ENCODE data around the gene ENTREP3.

ENTREP3 gene

DNA sequence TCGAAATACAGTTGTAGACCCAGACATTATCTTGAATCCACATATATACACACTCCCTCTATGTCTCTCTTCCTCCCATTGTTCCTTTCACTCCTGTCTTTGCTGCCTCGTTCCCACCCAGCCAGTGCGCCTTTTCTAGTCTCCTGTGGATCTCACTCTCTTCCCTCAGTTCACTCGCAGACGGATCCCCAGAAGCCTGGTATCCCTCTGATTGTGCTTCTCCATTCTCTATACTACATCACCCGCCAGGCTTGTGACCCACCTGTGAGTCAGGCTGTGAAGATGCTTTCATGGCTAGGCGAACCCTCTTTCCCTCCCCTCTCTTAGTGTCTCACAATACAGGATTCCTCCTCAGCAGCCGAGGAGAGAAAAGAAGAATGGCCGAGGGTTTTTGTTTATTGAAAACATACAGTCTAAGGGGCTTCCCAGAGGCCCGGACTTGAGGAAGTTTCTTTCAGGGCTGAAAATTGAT is 23.4 kb upstream of the ENTREP3 start:
- FAIRE-seq (no peak), DNase-seq (ENCODE audit: low spot score) (no peak)

GRCh38 chr1:155277902-155278688 is 22.8 kb upstream of the ENTREP3 start:
- no peak for FAIRE-seq

GRCh38 chr1:155277070-155277901 is 22.0 kb upstream of the ENTREP3 start, which contains the start of gene HCN3:
HCN3 (plus strand) TSS chr1:155277463; CDS start chr1:155277591, 128 bp downstream.
- no peak for FAIRE-seq

More at GRCh38 chr1:155277902-155278688, 22.8 kb upstream of the ENTREP3 start:
- peak; percentile 7 for DNase-seq (ENCODE audit: low spot score)

DNA sequence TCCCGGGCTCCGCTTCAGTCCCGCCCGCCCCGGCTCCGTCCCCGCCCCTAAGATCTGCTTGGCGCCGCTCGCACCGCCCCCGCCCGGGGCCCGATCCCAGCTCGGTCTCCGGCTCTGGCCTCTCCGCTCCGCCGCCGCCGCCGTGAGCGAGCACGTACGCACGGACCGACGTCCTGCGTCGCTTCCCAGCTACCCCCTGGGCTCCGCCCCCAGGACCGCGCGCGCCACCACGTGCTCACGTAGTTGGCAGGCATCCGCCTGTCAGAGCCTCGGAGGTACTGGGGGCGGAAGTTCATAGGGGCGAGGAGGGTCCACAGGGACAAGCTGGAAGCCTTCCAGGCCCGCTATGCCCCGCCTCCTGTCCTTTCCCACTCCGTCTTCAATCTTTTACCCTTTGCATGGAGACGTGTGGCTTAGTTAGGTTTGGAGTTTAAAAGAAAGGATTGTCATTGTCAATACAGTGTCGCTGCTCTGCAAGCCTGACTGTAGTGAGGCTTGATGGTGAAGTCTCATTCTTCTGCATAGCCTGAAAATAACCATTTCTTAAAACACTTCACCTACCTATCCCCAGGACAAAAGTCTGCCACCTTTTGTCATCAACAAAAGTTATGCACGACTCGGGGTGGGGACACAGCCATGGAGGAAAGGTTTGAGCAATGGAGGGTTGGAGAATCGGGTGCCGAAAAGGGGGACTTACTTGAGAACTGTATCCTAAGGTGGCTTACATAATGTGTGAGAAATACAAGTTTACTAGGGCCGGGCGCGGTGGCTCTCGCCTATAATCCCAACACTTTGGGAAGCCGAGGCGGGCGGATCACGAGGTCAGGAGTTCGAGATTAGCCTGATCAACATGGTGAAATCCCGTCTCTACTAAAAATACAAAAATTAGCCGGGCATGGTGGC is 18.3 kb upstream of the ENTREP3 start, which contains the start of gene CLK2:
Gene CLK2, minus strand, starts transcription at position 162 of the 903 bp plus-strand sequence. CDS start 2,527 bp downstream, outside the sequence.
- peak; percentile 57 for FAIRE-seq
- peak; percentile 91 for DNase-seq (ENCODE audit: low spot score)

More at GRCh38 chr1:155277070-155277901, 22.0 kb upstream of the ENTREP3 start, which contains the start of gene HCN3:
- peak; percentile 90 for DNase-seq (ENCODE audit: low spot score)

GRCh38 chr1:155272466-155273342 is 17.4 kb upstream of the ENTREP3 start:
- FAIRE-seq (no peak), DNase-seq (ENCODE audit: low spot score) (peak; percentile 29)

DNA sequence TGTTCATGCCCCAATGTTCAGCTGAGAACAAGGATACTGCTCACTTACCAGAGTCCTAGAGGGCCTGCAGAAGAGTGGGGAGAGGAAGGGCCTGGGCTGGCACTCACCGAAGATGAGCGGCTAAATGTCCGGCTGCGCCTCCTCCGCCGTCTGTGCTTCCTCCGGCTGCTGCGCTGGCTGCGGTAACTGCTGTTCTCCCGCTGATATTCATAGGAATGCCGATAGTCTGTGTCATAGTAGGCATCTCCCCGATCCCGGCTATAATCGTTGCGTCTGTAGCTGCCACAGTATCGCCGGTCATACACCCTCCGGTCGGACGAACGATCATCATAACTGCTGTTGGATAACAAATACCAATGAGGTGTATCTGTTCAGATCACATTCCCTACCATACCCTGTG is 14.1 kb upstream of the ENTREP3 start:
- DNase-seq (ENCODE audit: low spot score) (no peak), FAIRE-seq (no peak)

DNA sequence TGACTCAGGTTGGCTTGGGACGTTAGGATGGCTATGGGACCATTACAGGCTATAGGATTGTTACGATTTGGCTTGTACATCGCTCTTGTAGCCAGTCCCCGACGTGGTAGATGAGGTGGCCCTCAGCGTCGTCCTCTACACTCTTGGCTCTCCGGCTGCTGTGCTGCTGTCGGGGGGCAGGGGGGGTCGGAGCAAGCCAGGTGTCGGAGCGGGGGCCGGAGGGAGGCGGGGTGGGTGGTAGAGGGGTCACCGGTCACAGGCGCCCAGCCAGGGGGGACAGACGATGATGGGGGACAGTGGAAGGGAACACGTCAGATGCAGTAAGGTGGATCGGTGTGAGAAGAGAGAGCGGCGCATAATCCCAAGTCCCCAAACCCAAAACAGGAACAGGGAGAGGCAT is 13.3 kb upstream of the ENTREP3 start:
- no peak for FAIRE-seq

GRCh38 chr1:155267373-155267772 is 12.1 kb upstream of the ENTREP3 start:
- FAIRE-seq = no peak
- no peak for DNase-seq (ENCODE audit: low spot score)

More for the DNA sequence above, 13.3 kb upstream of the ENTREP3 start:
- no peak for DNase-seq (ENCODE audit: low spot score)

DNA sequence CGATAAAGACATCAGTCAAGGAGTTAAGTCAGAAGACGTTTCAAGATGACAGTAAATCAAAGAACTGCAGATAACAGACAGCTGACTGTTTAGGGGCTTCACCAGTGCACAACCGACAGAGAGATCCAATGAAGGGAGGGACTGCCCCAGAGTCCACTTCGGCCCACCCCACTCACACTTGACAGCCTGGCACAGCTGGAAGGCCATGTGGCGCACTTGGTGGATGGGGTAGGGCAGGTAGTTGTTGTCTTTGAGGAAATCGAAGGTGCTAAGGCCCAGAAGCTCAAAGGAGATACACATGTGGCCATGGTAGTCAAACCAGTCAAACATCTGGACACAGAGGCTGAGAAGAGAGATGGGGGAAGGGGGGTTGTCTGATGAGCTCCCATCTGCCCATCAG is 11.3 kb upstream of the ENTREP3 start:
- FAIRE-seq = no peak
- no peak for DNase-seq (ENCODE audit: low spot score)

DNA sequence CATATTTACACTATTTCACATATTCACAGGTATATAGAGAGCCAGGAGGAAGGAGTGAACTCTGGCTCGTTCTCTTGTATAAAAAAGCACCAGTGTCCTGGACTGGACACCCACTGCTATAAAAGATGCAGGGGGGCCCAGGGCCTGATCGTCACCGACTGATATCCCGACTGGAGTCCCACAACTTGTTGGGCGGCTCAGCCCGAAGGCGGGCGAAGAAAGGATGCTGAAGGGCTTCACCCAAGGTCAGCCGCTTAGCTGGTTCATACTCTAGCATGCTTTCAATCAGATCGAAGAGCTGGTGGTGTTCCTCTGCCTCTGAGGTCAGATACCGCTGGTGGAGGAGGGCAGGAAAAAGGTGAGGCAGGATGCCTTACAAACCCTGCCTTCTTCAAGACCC is 7.8 kb upstream of the ENTREP3 start:
- no peak for FAIRE-seq
- no peak for DNase-seq (ENCODE audit: low spot score)

GRCh38 chr1:155261852-155262673 is 6.8 kb upstream of the ENTREP3 start, which contains the start of gene SCAMP3:
SCAMP3 (minus strand) TSS chr1:155262360; CDS start chr1:155262151, 209 bp downstream.
- peak; percentile 85 for FAIRE-seq

DNA sequence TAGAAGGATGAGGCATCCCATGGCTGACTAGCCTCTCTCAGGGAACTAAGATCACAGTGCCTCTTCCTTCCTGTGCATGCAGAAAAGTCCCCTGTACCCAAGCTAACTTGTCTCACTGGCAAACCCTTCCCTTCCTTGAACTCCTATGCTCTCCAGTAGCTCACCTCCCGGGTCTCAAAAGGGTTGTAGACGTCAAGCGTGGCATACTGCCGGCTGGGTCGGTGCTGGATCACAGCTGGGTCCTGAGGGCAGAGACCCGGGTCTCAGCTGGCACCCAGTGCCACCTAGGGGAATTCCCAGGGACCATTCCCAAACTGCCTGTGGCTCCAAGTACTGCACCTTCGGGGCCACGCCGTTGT is 6.2 kb upstream of the ENTREP3 start:
- FAIRE-seq = no peak

More at GRCh38 chr1:155261852-155262673, 6.8 kb upstream of the ENTREP3 start, which contains the start of gene SCAMP3:
- DNase-seq (ENCODE audit: low spot score) = peak; percentile 96

DNA sequence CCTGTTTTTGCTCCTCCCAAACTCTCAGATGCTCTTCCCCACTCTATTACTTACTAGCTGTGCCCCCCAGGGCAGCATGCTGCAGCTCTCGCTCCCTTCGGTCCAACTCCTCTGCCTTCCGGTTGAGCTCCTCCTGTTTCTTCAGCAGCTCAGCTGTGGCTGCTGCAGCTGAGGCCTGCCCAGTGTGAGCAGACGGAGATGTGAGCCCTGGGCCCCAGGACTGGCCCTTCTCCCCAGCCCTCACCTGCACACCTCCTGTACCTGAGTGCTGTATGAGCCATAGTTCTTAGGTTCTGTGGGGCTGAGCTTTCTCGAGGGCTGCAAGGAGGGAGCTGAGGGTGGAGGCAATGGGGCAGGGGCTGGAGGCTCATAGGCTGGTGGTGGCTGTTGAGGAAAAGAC is 5.0 kb upstream of the ENTREP3 start:
- no peak for DNase-seq (ENCODE audit: low spot score)
- FAIRE-seq = no peak

More for the DNA sequence above, 6.2 kb upstream of the ENTREP3 start:
- DNase-seq (ENCODE audit: low spot score) = peak; percentile 29

- no peak for FAIRE-seq
These were observed 972 bp upstream of the ENTREP3 start for GRCh38 chr1:155256058-155256852.

GRCh38 chr1:155254714-155255242 is 505 bp downstream of the ENTREP3 start:
- no peak for DNase-seq (ENCODE audit: low spot score)
- FAIRE-seq = no peak

More at GRCh38 chr1:155256058-155256852, 972 bp upstream of the ENTREP3 start:
- DNase-seq (ENCODE audit: low spot score) = no peak

DNA sequence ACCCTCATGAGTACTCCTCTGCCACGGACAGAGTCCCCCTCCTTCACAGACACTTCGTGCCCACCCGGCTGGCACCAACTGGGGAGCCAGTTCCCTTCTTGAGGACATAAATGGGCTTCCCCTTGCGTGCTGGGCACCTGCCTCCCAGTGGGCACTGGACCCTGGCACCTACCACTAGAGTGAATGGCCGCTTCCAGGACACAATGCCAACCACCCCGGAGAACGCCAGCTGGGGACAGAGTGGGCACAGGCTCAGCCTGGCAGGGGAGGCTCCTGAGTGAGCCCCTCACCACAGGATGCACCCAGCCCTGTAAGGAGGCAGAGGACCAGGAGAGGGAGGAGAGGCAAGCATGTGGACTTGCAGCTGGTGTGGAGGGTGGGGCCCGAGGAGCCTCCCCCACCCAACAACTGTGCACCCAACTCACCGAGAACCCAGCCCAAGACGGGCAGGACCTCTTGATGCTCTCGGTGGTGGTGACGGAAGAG is 1.0 kb downstream of the ENTREP3 start:
- DNase-seq (ENCODE audit: low spot score) (no peak), FAIRE-seq (no peak)

GRCh38 chr1:155253797-155254196 is 1.5 kb downstream of the ENTREP3 start:
- FAIRE-seq (no peak), DNase-seq (ENCODE audit: low spot score) (peak; percentile 14)

Measured in RCC 7860 (cell line).